Ramos (cell line): ENCODE data around the gene FLNA.
"Not testable (repeated sequence)": the region's sequence is repeated elsewhere in the genome, so short reads cannot be mapped to it uniquely, and the experiment has no call there.

Source experiments
- in situ Hi-C: fragments of 300-500 bp; cut with MboI; formaldehyde crosslinking; loops from one replicate; pipeline ENCODE4 v1.14.3; 2022; ENCODE audit warnings: low sequenced_read_pairs; ENCODE audit not compliant: unreplicated experiment

Gene FLNA

DNA sequence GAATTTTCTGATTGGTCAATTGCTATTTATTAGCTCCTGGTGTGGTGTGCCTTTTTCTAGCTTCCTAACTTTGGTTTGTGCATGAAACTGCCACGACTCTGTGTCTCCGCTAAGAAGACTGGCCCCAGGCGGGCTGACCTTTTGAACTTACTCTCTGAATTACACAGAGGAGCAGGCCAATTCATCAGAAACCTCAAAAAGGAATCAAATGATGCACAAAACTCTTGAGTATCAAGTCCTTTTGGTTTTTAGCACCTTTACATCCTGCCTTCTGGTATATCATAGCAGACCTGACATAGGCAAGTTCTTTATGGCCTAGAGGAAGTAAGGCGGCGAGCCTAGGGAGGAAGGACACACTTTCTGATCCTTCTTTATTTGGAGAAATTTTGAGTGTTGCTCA lies 61.3 kb downstream of the FLNA start:
- in situ Hi-C loops: no loop called here

DNA sequence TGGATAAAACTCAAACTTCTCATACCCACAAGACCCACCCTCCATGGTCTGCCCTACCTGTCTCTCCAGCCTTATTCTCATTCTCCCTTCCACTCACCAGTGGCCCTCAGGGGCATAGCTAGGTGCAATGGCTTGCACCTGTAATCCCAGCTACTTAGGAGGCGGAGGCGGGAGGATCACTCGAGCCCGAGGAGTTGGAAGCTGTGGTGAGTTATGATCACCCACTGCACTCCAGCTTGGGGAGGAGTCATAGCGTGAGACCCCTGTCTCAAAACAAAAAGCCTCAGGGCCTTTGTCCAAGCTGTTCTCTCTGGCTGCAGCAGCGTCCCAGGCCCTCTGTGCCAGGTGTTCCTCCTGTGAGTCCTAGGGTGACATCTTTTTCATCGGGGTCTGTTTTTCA lies 62.3 kb downstream of the FLNA start:
- in situ Hi-C loops: no loop called here

- in situ Hi-C loops: no loop called here
Measured at GRCh38 chrX:154310616-154311536, 63.6 kb downstream of the FLNA start.

GRCh38 chrX:154309041-154309775 lies 65.2 kb downstream of the FLNA start:
- in situ Hi-C loops: no loop called here

DNA sequence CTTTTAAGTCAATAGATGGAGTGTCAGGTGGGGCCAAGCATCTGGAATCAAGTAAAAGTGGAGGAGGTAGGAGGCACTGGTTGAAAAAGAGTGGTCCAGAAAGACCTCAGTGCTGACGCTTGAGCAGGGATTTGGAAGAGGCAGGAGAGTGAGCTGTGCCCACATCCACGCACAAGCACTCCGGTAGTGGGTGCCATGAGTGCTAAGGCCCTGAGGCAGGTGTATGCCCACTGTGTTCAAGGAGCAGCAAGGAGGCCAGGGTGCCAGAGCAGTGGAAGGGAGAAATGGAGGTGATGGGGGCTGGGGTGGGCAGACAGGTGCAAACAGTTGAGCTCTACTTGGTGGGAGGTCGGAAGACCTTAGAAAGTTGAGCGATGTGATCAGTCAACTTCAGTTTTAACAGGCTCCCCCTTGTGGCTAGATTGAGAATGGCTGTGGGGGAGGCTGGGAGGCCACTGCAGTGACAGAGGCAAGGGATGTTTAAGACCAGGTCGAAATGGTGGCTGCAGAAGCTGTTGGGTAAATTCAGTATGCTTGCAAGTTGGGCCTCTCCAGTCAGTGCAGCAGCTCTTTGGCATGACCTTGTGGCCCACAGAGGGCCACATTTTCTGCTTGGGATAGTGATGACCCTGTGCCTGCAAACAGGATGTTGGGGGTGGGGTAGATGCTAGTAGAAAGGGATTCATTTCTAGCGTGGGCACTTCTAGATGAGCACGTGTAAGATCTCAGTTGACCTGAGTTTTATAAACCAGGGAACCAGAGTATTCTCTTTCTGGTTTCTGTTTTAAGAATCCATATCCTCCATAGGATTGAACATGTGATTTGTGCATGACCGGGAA lies 66.1 kb downstream of the FLNA start:
- in situ Hi-C loops: no loop called here

- in situ Hi-C loops: no loop called here
Measured at GRCh38 chrX:154307202-154307601, 67.2 kb downstream of the FLNA start.

- in situ Hi-C loops: no loop called here
Measured at GRCh38 chrX:154305541-154306205, 68.8 kb downstream of the FLNA start.

- in situ Hi-C loops: no loop called here
Measured at GRCh38 chrX:154304846-154305245, 69.6 kb downstream of the FLNA start.

DNA sequence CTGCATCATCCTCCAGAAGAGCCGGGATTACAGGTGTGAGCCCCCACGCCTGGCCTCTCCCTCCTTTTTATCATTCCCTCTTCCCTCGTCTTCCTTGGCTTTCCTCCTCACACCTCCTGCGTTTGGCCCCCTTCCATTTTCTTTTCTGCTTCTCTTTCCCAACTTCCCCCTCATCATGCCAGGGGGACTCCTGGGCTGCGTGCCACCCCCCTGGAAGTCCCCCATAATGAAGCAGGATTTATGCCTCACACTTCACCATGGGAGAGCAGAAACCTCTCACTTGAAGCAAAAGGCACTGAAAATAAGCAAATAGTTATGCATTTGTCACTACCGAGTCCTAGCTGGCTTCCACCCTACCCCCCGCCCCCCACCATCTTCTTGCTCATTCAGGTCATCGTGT lies 71.0 kb downstream of the FLNA start:
- in situ Hi-C loops: no loop called here

- in situ Hi-C loops: not testable (repeated sequence)
Measured at GRCh38 chrX:154302998-154303397, 71.4 kb downstream of the FLNA start.

DNA sequence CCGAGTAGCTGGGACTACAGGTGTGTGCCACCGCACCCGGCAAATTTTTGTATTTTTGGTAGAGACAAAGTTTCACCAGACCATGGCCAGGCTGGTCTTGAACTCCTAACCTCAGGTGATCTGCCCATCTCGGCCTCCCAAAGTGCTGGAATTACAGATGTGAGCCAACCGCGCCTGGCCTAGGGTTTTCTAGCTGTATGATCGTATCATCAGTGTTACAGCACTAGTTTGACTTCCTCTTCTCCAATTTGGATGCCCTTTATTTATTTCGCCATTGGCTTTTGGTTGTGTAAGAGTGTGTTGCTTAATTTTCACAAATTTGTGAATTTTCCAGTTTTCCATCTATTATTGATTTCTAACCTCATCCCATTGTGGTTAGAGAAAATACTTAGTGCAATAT lies 73.6 kb downstream of the FLNA start:
- in situ Hi-C loops: no loop called here
